Measurements from ENCODE around the gene STAT3.

GRCh38 chr17:42281571-42282096, 106.6 kb downstream of the STAT3 start:
- TF ChIP-seq TOX (CRISPR knock-in tag; IDR thresholded peaks at IDR 0.05; ENCODE audit: borderline replicate concordance) = no peak
- TF ChIP-seq PATZ1 (CRISPR knock-in tag; IDR thresholded peaks at IDR 0.05; ENCODE audit: borderline replicate concordance) = no peak
- no peak for TF ChIP-seq ZFP3 (CRISPR knock-in tag; IDR thresholded peaks at IDR 0.05)
- no peak for TF ChIP-seq POU6F1 (CRISPR knock-in tag; IDR thresholded peaks at IDR 0.05; ENCODE audit: borderline replicate concordance, low read depth)
- no peak for TF ChIP-seq CREB5 (CRISPR knock-in tag; IDR thresholded peaks at IDR 0.05; ENCODE audit: low read depth)
- TF ChIP-seq RARB (CRISPR knock-in tag; IDR thresholded peaks at IDR 0.05) = no peak
- no peak for TF ChIP-seq PPARA (CRISPR knock-in tag; IDR thresholded peaks at IDR 0.05; ENCODE audit: borderline replicate concordance)
- TF ChIP-seq ZNF70 (CRISPR knock-in tag; IDR thresholded peaks at IDR 0.05) = no peak
- TF ChIP-seq, protein P1, sequence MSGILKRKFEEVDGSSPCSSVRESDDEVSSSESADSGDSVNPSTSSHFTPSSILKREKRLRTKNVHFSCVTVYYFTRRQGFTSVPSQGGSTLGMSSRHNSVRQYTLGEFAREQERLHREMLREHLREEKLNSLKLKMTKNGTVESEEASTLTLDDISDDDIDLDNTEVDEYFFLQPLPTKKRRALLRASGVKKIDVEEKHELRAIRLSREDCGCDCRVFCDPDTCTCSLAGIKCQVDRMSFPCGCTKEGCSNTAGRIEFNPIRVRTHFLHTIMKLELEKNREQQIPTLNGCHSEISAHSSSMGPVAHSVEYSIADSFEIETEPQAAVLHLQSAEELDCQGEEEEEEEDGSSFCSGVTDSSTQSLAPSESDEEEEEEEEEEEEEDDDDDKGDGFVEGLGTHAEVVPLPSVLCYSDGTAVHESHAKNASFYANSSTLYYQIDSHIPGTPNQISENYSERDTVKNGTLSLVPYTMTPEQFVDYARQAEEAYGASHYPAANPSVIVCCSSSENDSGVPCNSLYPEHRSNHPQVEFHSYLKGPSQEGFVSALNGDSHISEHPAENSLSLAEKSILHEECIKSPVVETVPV (CRISPR knock-in tag; IDR thresholded peaks at IDR 0.05) = no peak
- no peak for TF ChIP-seq ESRRG (CRISPR knock-in tag; IDR thresholded peaks at IDR 0.05)
- TF ChIP-seq ARNTL (CRISPR knock-in tag; IDR thresholded peaks at IDR 0.05; ENCODE audit: borderline replicate concordance, low read depth) = no peak

All from SK-N-SH treated with all-trans-retinoic acid at 6 μM for 48 hours (cell line).